Heart left ventricle (tissue), 13 donors: Measurements from ENCODE around the gene KLRG1.

ENCODE experiments used
- CTCF ChIP-seq, 12 donors: fragments of 200-600 bp; sonication (generic) in 4 of 12; IDR thresholded peaks; one replicate each; pipeline versions ENCODE4 v1.5.0 to v1.8.0; 2018 to 2022; ENCODE audit warnings: antibody characterized with exemption in 12 of 12, mild to moderate bottlenecking in 5 of 12
- POLR2A ChIP-seq, 2 donors: fragments of 450-650 bp; IDR thresholded peaks; one replicate each; pipeline ENCODE4 v1.6.1; 2017; ENCODE audit warnings: antibody characterized with exemption in 2 of 2, mild to moderate bottlenecking in 2 of 2, moderate library complexity in 2 of 2
- donor health status: ischemic (EF 13 %, LVEDD 7.1; RV severe dilation, severe dysfunction).
- donor health status: DM: no; HTN: yes; CAD: no.
- donor health status: DM: no; HTN: no; CAD: no.
- donor health status: ischemic (EF 25% LVEDD 6.9; RV normal size, moderate dysfunction).
- donor health status: ischemic (EF 25% LVEDD 5.7; RV mildly dilated, moderate dysfunction).
- donor health status: ischemic (EF 35%, LVEDD 5.7; RV mildly dilated, moderate dysfunction).
- donor health status: nonischemic (EF 11% LVEDD 7.7; RV severe dilation, severe dysfunction).
- donor health status: DM: yes; HTN: yes; CAD: no.
- donor health status: PGD.
- donor health status: ischemic (EF 29% LVEDD 5.4; RV normal size, mild dysfunction).
- donor health status: nonischemic (EF 23%, LVEDD 6.1; RV moderate dilation, normal function).

- TF ChIP-seq CTCF (IDR thresholded peaks at IDR 0.05): no peak
- no peak for TF ChIP-seq POLR2A (IDR thresholded peaks at IDR 0.05)
Observed at GRCh38 chr12:9040484-9041186, 51.3 kb downstream of the KLRG1 start.
